Neutrophil (primary cell): ENCODE data around the gene CENPX.

Source experiments
- H3K27ac ChIP-seq: fragments of 200-600 bp; sonication (generic); 2 replicates; pipeline ENCODE4 v1.5.1; 2016; ENCODE audit warnings: mild to moderate bottlenecking, moderate library complexity
- H3K27me3 ChIP-seq: fragments of 200-600 bp; sonication (generic); 2 replicates; pipeline ENCODE4 v1.6.0; 2016; ENCODE audit warnings: mild to moderate bottlenecking
- H3K36me3 ChIP-seq: fragments of 200-600 bp; sonication (generic); 2 replicates; pipeline ENCODE4 v1.5.1; 2017
- H3K4me1 ChIP-seq, 2 experiments: fragments of 200-600 bp in 1 of 2; sonication (generic) in 1 of 2; 1 replicate in 1 of 2; 2 replicates in 1 of 2; pipeline versions ENCODE4 v1.5.1 to v1.6.1; 2013 to 2016; ENCODE audit warnings: low read depth in 1 of 2, low read length in 1 of 2, mild to moderate bottlenecking in 1 of 2, moderate library complexity in 1 of 2; ENCODE audit not compliant: control insufficient read depth in 1 of 2, insufficient read depth in 1 of 2
- H3K4me3 ChIP-seq, 2 experiments: fragments of 200-600 bp in 1 of 2; sonication (generic) in 1 of 2; 1 replicate in 1 of 2; 2 replicates in 1 of 2; pipeline ENCODE4 v1.5.1; 2013 to 2016; ENCODE audit warnings: low read depth in 1 of 2, low read length in 1 of 2, mild to moderate bottlenecking in 1 of 2, moderate library complexity in 1 of 2
- H3K9me3 ChIP-seq: fragments of 200-600 bp; sonication (generic); 2 replicates; pipeline ENCODE4 v1.5.1; 2016
- TF ChIP-seq, protein P1 (sequence below): fragments of 200-600 bp; sonication (generic); IDR thresholded peaks from 2 replicates; pipeline ENCODE4 v1.5.1; 2016; ENCODE audit warnings: antibody characterized with exemption

Gene CENPX

GRCh38 chr17:82008258-82008940, 14.3 kb downstream of the CENPX start:
- Histone ChIP-seq H3K4me1 (no peaks in the 10 kb centered on the region), H3K9me3 (no peaks in the 10 kb centered on the region), H3K27me3 (no peaks in the 10 kb centered on the region), H3K4me3 (no peak overlapping the region), H3K27ac (no peak overlapping the region), H3K36me3 (peaks cover 12% of the 10 kb centered on the region)
- TF ChIP-seq, protein P1, sequence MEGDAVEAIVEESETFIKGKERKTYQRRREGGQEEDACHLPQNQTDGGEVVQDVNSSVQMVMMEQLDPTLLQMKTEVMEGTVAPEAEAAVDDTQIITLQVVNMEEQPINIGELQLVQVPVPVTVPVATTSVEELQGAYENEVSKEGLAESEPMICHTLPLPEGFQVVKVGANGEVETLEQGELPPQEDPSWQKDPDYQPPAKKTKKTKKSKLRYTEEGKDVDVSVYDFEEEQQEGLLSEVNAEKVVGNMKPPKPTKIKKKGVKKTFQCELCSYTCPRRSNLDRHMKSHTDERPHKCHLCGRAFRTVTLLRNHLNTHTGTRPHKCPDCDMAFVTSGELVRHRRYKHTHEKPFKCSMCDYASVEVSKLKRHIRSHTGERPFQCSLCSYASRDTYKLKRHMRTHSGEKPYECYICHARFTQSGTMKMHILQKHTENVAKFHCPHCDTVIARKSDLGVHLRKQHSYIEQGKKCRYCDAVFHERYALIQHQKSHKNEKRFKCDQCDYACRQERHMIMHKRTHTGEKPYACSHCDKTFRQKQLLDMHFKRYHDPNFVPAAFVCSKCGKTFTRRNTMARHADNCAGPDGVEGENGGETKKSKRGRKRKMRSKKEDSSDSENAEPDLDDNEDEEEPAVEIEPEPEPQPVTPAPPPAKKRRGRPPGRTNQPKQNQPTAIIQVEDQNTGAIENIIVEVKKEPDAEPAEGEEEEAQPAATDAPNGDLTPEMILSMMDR, result no peak

GRCh38 chr17:82007495-82008257, 15.0 kb downstream of the CENPX start:
- H3K9me3 ChIP-seq, result no peaks in the 10 kb centered on the region
- no peak overlapping the region for H3K4me3 ChIP-seq
- no peaks in the 10 kb centered on the region for H3K27me3 ChIP-seq
- no peaks in the 10 kb centered on the region for H3K4me1 ChIP-seq
- no peak overlapping the region for H3K27ac ChIP-seq
- peaks cover 12% of the 10 kb centered on the region for H3K36me3 ChIP-seq
- TF ChIP-seq, protein P1, result no peak

GRCh38 chr17:82007228-82007494, 15.5 kb downstream of the CENPX start:
- Histone ChIP-seq H3K4me3 (no peak overlapping the region), H3K27ac (no peak overlapping the region), H3K9me3 (no peaks in the 10 kb centered on the region), H3K36me3 (peaks cover 10% of the 10 kb centered on the region), H3K4me1 (no peaks in the 10 kb centered on the region), H3K27me3 (no peaks in the 10 kb centered on the region)
- TF ChIP-seq, protein P1, result no peak

GRCh38 chr17:82006468-82007227, 16.0 kb downstream of the CENPX start:
- no peak overlapping the region for H3K4me3 ChIP-seq
- no peaks in the 10 kb centered on the region for H3K27me3 ChIP-seq
- H3K27ac ChIP-seq, result no peak overlapping the region
- no peaks in the 10 kb centered on the region for H3K9me3 ChIP-seq
- H3K4me1 ChIP-seq, result no peaks in the 10 kb centered on the region
- TF ChIP-seq, protein P1, result no peak
- H3K36me3 ChIP-seq, result peaks cover 4% of the 10 kb centered on the region

DNA sequence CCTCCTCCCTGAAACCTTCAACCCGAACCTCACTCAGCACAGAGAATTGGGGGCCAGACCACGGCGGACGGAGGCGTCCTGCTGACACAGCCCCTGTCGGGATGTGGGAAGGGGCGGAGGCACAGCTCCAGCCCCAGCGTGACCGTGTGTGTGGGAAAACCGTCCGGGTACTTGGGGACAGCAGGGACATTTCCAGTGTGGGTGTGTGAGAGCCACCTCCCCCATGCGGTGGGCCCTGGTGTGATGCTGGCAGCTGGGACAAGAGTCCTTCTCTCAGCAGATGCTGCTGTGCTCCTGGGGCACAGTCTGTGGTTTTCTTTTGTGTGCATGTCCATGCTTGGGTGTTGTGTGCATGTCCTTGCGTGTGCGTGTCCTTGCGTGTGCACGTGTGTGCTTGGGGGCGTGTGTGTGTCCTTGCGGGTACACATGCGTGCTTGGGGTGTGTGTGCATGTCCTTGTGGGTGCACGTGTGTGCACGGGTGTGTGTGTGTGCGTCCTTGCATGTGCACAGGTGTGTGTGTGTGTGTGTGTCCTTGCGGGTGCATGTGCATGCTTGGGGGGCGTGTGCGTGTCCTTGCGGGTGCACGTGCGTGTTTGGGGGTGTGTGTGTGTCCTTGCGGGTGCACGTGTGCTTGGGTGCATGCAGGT, 16.9 kb downstream of the CENPX start:
- Histone ChIP-seq H3K36me3 (no peaks in the 10 kb centered on the region), H3K27ac (no peak overlapping the region), H3K4me1 (no peaks in the 10 kb centered on the region), H3K9me3 (no peaks in the 10 kb centered on the region), H3K27me3 (no peaks in the 10 kb centered on the region), H3K4me3 (no peak overlapping the region)
- TF ChIP-seq, protein P1, result no peak
